BE2C (cell line): ENCODE data around the gene PRKACB.

ENCODE experiments used
- DNase-seq: peaks from one replicate; pipeline ENCODE4 v3.0.0-alpha.2; 2020
- H3K27me3 ChIP-seq: fragments of 250-450 bp; sonication (Bioruptor Pico); 2 replicates; pipeline ENCODE4 v1.5.1; 2020; ENCODE audit warnings: mild to moderate bottlenecking
- H3K36me3 ChIP-seq: fragments of 250-450 bp; sonication (Bioruptor Pico); 2 replicates; pipeline ENCODE4 v1.5.1; 2020; ENCODE audit warnings: mild to moderate bottlenecking
- H3K4me1 ChIP-seq: fragments of 250-450 bp; sonication (Bioruptor Pico); 2 replicates; pipeline ENCODE4 v1.5.1; 2020
- H3K4me3 ChIP-seq: 2 replicates; pipeline ENCODE4 v1.5.1; 2011; ENCODE audit warnings: low read depth, low read length
- H3K9me3 ChIP-seq: fragments of 250-450 bp; sonication (Bioruptor Pico); 2 replicates; pipeline ENCODE4 v1.5.1; 2020
- TF ChIP-seq, protein P1 (sequence below): IDR thresholded peaks from 2 replicates; pipeline ENCODE4 v1.5.1; 2012; ENCODE audit warnings: mild to moderate bottlenecking, low read depth, low read length

The PRKACB gene

DNA sequence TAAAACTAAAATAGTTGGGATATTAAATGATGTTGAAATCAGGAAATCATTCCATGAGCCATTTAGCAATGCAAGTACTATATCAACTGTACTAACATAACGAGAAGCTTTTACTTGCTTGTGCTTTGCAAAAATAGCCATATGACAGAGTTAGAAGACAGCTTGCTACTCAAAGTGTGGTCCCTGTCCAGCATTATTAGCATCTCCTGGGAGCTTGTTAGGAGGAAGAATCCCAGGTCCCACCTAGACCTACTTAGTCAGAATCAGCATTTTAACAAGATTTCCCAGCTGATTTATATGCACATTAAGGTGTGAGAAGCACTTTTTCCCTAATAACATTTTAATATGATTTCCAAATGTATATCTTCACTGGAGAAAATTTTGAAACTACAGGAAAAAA lies 4.7 kb downstream of the PRKACB start:
- TF ChIP-seq, protein P1, sequence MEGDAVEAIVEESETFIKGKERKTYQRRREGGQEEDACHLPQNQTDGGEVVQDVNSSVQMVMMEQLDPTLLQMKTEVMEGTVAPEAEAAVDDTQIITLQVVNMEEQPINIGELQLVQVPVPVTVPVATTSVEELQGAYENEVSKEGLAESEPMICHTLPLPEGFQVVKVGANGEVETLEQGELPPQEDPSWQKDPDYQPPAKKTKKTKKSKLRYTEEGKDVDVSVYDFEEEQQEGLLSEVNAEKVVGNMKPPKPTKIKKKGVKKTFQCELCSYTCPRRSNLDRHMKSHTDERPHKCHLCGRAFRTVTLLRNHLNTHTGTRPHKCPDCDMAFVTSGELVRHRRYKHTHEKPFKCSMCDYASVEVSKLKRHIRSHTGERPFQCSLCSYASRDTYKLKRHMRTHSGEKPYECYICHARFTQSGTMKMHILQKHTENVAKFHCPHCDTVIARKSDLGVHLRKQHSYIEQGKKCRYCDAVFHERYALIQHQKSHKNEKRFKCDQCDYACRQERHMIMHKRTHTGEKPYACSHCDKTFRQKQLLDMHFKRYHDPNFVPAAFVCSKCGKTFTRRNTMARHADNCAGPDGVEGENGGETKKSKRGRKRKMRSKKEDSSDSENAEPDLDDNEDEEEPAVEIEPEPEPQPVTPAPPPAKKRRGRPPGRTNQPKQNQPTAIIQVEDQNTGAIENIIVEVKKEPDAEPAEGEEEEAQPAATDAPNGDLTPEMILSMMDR: no peak
- Histone ChIP-seq H3K4me3 (no peak overlapping the region), H3K4me1 (no peaks in the 10 kb centered on the region), H3K9me3 (no peaks in the 10 kb centered on the region), H3K36me3 (no peaks in the 10 kb centered on the region), H3K27me3 (no peaks in the 10 kb centered on the region)
- no peak for DNase-seq

DNA sequence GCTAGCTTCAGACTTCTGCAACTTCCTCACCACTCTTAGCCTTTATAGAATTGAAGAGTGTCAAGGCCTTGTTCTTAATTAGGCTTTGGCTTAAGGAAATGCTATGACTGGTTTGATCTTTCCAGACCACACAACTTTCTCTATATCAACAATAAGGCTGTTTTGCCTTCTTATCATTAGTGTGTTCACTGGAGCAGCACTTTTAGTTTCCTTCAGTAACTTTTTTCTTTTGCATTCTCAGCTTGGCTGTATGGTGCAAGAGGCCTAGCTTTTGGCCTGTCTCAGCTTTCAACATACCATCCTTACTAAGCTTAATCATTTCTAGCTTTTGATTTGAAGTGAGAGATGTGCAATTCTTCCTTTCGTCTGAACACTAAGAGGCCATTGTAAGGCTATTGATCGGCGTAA lies 8.6 kb downstream of the PRKACB start:
- Histone ChIP-seq H3K27me3 (no peaks in the 10 kb centered on the region), H3K4me3 (no peak overlapping the region), H3K4me1 (no peaks in the 10 kb centered on the region), H3K9me3 (no peaks in the 10 kb centered on the region), H3K36me3 (no peaks in the 10 kb centered on the region)
- TF ChIP-seq, protein P1: no peak
- no peak for DNase-seq

DNA sequence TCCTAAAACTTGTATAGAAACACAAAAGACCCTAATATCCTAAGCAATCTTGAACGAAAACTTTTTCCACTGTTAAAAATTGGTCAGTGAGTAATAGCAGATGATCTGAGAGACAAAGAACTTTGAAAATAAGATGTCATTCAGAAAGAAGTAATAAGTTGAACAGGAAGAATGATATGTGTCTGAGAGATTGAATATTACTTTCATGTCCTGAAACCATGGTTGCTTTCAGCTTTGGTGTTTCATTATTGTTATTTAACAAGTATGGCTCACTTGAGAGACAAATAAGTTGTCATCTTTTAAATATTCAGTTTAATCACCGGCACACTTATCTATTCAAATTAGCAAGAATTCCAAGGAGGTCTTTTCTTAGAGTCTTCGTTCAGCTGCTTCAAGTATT lies 11.4 kb downstream of the PRKACB start:
- no peaks in the 10 kb centered on the region for H3K27me3 ChIP-seq
- H3K9me3 ChIP-seq: no peaks in the 10 kb centered on the region
- DNase-seq: no peak
- TF ChIP-seq, protein P1: no peak
- no peaks in the 10 kb centered on the region for H3K4me1 ChIP-seq
- no peak overlapping the region for H3K4me3 ChIP-seq
- H3K36me3 ChIP-seq: no peaks in the 10 kb centered on the region

DNA sequence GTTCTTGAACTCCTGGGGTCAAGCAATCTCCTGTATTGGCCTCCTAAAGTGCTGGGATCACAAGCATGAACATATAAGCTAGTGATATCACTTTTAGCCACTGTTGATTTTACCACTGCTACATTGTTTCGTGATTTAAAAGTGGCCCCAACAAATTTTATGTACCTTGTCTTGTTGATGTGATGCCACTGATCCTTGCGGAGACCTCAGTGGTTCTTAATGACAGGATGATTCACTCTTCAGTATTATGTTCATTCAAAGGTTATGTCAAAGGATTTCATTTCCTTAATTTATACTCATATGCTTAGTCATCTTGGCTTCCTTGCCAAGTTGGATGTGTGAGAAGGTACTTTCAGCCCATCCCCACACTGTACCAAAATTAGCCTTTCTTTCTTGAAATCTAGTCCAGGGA lies 12.1 kb downstream of the PRKACB start:
- no peaks in the 10 kb centered on the region for H3K27me3 ChIP-seq
- TF ChIP-seq, protein P1: no peak
- no peak overlapping the region for H3K4me3 ChIP-seq
- H3K36me3 ChIP-seq: no peaks in the 10 kb centered on the region
- DNase-seq: no peak
- no peaks in the 10 kb centered on the region for H3K4me1 ChIP-seq
- no peaks in the 10 kb centered on the region for H3K9me3 ChIP-seq

DNA sequence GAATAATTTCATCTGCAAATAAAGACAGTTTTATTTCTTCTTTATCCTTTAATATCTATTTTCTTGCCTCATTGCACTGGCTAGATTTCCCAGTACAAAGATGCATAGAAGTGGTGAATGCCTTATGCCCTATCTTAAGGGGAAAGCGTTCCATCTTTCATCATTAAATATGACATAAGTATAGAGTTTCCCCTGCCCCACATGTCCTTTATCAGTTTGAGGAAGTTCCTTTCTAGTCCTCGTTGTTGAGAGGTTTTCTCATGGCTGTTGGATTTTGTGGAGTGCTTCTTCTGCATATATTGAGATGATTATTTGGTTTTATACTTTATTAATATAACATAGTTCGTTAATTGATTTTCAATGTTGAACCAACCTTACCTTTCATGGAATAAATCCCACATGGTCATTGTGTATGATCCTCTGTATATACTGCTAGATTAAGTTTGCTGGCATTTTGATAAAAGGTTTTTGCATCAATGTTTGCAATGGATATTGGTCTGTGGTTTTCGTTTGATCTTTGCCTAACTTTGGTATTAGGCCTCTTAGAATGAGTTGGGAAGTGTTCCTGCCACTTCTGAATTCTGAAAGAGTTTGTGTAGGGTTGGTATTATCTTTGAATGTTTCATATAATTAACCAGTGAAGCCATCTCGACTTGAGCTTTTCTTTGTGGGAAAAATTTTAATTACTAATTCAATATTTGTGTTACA lies 15.6 kb downstream of the PRKACB start:
- no peaks in the 10 kb centered on the region for H3K9me3 ChIP-seq
- no peaks in the 10 kb centered on the region for H3K4me1 ChIP-seq
- no peak overlapping the region for H3K4me3 ChIP-seq
- TF ChIP-seq, protein P1: no peak
- DNase-seq: no peak
- no peaks in the 10 kb centered on the region for H3K27me3 ChIP-seq
- H3K36me3 ChIP-seq: no peaks in the 10 kb centered on the region

DNA sequence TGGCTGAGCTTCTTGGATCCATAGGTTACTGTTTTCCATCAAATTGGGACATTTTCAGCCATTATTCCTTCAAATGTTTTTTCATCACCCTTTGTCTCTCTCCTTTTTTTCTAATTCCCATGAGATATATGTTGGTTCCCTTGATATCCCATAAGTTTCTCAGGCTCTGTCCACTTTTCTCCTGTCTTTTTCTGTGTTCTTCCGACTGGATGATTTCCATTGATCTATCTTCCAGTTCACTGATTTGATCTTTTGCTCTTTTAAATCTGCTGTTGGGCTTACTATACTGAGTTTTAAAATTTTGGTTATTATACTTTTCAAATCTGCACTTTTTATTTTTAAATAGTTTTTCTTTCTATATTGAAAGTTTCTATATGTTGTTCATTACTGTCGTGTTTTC lies 18.2 kb downstream of the PRKACB start:
- no peaks in the 10 kb centered on the region for H3K36me3 ChIP-seq
- H3K9me3 ChIP-seq: no peaks in the 10 kb centered on the region
- DNase-seq: no peak
- TF ChIP-seq, protein P1: no peak
- H3K4me3 ChIP-seq: no peak overlapping the region
- H3K27me3 ChIP-seq: no peaks in the 10 kb centered on the region
- H3K4me1 ChIP-seq: no peaks in the 10 kb centered on the region
